Mesodermal cell (in vitro differentiated cells): Measurements from ENCODE around the gene SPRY4.

Experiments
- H3K27ac ChIP-seq: 2 replicates; pipeline ENCODE4 v1.7.0; 2013; ENCODE audit warnings: mild to moderate bottlenecking, low read depth, low read length, moderate library complexity; ENCODE audit not compliant: severe bottlenecking
- H3K36me3 ChIP-seq: 2 replicates; pipeline ENCODE4 v1.7.1; 2013; ENCODE audit warnings: mild to moderate bottlenecking, low read length, moderate library complexity; ENCODE audit not compliant: control insufficient read depth, insufficient read depth
- H3K4me1 ChIP-seq: one replicate; pipeline ENCODE4 v1.7.1; 2013; ENCODE audit warnings: mild to moderate bottlenecking, low read length; ENCODE audit not compliant: insufficient read depth, control insufficient read depth, poor library complexity, severe bottlenecking
- H3K4me3 ChIP-seq: 2 replicates; pipeline ENCODE4 v1.7.0; 2013; ENCODE audit warnings: low read length, control low read depth, mild to moderate bottlenecking; ENCODE audit not compliant: insufficient read depth, poor library complexity, severe bottlenecking; ENCODE audit errors: extremely low read depth
- H3K9me3 ChIP-seq: 2 replicates; pipeline ENCODE4 v1.7.1; 2013; ENCODE audit warnings: mild to moderate bottlenecking, low read length, moderate library complexity; ENCODE audit not compliant: control insufficient read depth
- WGBS, 2 experiments: methylation state at CpG; one replicate each; pipeline ENCODE4 v1.1.5; 2013; ENCODE audit warnings: missing lambda C conversion rate in 2 of 2; ENCODE audit not compliant: insufficient coverage in 2 of 2; 5-methylcytosine and 5-hydroxymethylcytosine counted together

The SPRY4 gene

DNA sequence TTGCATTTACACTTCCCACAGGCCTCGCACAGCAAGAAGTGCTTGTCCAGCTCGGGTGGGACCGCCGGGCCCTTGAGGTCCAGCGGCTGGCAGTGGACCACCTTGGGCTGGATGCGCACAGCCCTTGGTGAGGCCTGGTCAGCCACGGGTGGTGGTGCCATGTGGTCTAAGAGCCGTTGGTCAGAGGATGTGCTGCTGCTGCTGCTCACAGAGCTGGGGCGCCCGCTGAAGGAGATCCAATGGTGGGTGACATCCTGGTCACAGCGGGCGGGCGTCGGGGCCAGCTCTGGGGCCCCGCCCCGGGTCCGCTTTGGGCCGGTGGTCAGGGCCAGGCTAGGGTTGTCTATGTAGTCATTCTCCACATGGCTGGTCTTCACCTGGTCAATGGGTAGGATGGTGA, 10.2 kb downstream of the SPRY4 start:
- peak overlapping the region; percentile 2 for H3K4me3 ChIP-seq
- H3K36me3 ChIP-seq: peaks cover 100% of the 10 kb centered on the region
- no peaks in the 10 kb centered on the region for H3K9me3 ChIP-seq
- H3K4me1 ChIP-seq: peaks cover 83% of the 10 kb centered on the region
- no peak overlapping the region for H3K27ac ChIP-seq
- WGBS, 2 experiments: 91 to 95% methylated on average over 10 to 18 of the region's 18 CpGs

DNA sequence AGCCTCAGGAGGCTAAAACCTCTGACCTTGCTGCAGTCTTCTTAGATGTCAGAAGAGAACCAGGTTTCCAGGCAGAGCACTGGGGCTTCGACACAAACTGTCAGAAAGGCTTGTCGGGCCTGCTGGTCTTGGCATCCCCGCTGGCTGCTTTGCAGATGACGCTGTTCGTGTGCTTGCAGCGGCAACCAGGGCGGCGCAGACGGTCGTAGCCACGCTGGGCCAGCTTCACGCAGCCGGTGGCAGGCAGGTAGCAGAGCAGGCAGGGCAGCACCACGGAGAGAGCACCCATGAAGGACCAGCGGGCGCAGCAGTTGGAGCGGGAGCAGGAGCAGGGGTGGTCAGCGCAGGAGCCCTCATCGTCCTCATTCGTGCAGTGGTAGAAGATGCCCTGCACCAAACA, 10.7 kb downstream of the SPRY4 start:
- Histone ChIP-seq H3K36me3 (peaks cover 100% of the 10 kb centered on the region), H3K4me1 (peaks cover 82% of the 10 kb centered on the region), H3K4me3 (no peak overlapping the region), H3K9me3 (no peaks in the 10 kb centered on the region), H3K27ac (peak overlapping the region; percentile 29)
- WGBS, 2 experiments: 86 to 90% methylated on average over 15 to 20 of the region's 20 CpGs

DNA sequence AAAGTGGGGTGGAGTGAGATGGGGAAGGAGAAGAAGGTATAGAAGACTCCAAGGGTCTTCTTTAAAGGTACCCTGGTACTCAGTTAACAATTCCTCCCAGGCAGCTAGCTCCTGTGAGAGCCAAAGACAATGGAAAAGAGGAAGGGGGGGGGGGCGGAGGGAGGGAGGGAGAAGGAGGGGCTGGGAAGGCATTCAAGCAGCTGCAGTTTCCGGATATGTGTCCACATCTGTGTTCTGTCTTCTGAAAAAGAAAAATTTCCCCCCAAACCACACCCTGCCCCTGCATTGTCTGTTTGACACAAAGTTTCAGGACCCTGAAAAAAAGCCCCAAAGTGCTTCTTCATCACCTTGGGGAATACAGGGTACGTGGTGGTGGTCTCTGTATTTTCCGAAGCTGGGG, 11.1 kb downstream of the SPRY4 start:
- peak overlapping the region; percentile 29 for H3K27ac ChIP-seq
- H3K36me3 ChIP-seq: peaks cover 100% of the 10 kb centered on the region
- no peak overlapping the region for H3K4me3 ChIP-seq
- no peaks in the 10 kb centered on the region for H3K9me3 ChIP-seq
- 75 to 88% methylated on average over 2 of the region's 4 CpGs for WGBS, 2 experiments
- H3K4me1 ChIP-seq: peaks cover 78% of the 10 kb centered on the region

DNA sequence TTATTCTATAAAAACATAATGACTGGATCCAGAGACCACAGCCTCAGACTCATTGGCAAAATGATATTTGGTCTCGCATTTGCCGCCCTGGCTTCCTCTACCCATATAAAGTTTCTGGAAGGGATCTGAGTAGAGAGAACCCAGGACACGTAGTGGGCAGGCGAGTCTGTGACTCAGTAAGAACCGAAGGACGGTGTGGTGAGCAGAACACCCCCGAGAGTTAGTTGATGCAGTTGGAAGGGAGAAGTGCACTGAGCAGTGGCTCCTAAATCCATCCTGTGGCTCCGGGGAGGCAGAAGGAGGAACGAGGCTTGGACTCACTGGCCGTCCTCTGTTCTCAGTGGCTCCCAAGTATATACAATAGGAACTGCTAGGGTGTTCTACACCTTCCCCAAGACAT, 11.5 kb downstream of the SPRY4 start:
- Histone ChIP-seq H3K4me3 (no peak overlapping the region), H3K4me1 (peaks cover 78% of the 10 kb centered on the region), H3K27ac (peak overlapping the region; percentile 29), H3K36me3 (peaks cover 100% of the 10 kb centered on the region), H3K9me3 (no peaks in the 10 kb centered on the region)
- 92 to 98% methylated on average over 7 of the region's 10 CpGs for WGBS, 2 experiments

DNA sequence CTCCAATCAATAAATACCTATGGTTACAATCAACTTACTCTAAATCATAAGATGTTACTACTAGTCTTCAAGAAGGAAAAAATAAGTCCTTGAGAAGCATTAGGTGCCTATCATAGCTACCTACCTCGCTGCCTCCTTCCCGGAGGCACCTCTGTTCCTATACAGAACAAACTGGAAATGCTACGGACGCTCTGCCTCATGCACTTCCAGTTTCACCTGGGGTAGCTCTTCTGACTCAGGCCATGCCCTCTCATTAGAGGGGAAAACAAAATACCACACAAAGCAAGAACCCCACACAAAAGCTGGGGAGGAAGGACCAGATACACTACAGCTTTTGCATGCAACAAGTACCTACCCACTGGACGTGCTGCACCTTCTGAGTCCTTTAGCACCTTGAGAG, 12.4 kb downstream of the SPRY4 start:
- WGBS, 2 experiments: 93 to 94% methylated on average over 5 of the region's 5 CpGs
- H3K27ac ChIP-seq: peak overlapping the region; percentile 29
- H3K4me1 ChIP-seq: peaks cover 77% of the 10 kb centered on the region
- no peaks in the 10 kb centered on the region for H3K9me3 ChIP-seq
- peaks cover 98% of the 10 kb centered on the region for H3K36me3 ChIP-seq
- no peak overlapping the region for H3K4me3 ChIP-seq

DNA sequence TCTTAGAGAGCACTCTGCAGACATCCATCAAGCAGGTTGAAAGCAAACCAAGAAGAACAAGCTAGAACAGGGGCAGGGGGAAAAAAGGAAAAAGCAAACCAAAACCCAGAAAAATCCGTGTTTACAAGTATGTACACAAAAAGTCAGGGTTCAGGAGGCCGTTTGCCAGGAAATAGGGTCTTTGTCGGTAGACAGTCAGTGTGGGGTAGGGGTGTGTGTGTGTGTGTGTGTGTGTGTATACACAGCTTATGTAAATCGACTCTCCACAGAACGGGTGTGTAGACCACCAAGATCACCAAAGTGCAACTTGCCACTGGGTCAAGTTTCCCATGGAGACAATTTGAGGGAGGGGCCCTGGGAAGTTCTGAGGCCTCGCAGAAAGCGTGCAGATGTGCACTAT, 13.1 kb downstream of the SPRY4 start:
- Histone ChIP-seq H3K4me1 (peaks cover 74% of the 10 kb centered on the region), H3K9me3 (no peaks in the 10 kb centered on the region), H3K4me3 (no peak overlapping the region), H3K27ac (no peak overlapping the region), H3K36me3 (peaks cover 98% of the 10 kb centered on the region)
- WGBS, 2 experiments: 84 to 94% methylated on average over 2 to 3 of the region's 7 CpGs

DNA sequence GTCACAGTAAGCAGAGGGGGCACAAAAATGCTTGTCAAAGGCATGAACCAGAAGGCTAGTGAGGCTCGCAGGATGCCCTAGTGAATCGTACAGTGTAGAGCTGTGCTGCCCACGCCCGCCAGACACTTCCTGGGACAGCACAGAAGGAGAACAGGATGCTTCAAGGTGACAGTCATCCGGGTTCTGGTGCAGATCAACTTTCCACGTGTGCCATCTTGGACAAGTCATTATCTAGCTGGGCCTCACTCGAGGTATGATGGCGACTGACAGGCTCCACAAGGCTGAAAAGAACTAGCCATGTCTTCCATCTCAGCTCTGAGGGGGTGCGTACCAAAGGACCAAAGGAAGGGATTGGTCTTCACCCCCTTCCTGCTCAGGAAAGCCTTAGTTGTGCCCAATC, 14.0 kb downstream of the SPRY4 start:
- H3K4me3 ChIP-seq: no peak overlapping the region
- peaks cover 95% of the 10 kb centered on the region for H3K36me3 ChIP-seq
- peaks cover 71% of the 10 kb centered on the region for H3K4me1 ChIP-seq
- peak overlapping the region; percentile 45 for H3K27ac ChIP-seq
- no peaks in the 10 kb centered on the region for H3K9me3 ChIP-seq
- WGBS, 2 experiments: 91 to 93% methylated on average over 9 of the region's 9 CpGs

DNA sequence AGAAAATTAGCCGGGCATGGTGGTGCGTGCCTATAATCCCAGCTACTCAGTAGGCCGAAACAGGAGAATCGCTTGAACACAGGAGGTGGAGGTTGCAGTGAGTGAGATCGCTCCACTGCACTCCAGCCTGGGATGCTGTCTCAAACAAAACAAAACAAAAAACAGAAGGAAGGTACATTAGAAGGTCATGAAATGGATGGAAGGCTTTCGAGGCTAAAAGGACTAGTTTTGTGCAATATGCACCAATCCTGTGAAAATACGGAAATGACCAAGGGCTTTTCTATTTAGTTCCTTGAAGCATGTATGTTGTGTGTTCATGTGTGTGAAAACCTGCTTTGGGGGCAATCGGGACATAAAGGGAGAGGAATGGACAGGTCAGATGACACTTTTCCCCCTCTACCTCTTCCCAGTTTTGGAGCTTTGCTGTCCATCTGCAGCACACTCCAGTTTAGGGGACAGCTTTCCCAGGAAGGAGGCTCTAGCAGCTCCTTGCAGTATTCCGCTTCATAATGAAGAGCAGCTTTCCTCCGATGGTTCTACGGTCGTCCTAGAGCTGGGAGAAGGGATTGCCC, 15.0 kb downstream of the SPRY4 start:
- Histone ChIP-seq H3K36me3 (peaks cover 85% of the 10 kb centered on the region), H3K9me3 (no peaks in the 10 kb centered on the region), H3K4me1 (peaks cover 66% of the 10 kb centered on the region), H3K4me3 (no peak overlapping the region), H3K27ac (peak overlapping the region; percentile 23)
- 90 to 97% methylated on average over 5 to 9 of the region's 12 CpGs for WGBS, 2 experiments

DNA sequence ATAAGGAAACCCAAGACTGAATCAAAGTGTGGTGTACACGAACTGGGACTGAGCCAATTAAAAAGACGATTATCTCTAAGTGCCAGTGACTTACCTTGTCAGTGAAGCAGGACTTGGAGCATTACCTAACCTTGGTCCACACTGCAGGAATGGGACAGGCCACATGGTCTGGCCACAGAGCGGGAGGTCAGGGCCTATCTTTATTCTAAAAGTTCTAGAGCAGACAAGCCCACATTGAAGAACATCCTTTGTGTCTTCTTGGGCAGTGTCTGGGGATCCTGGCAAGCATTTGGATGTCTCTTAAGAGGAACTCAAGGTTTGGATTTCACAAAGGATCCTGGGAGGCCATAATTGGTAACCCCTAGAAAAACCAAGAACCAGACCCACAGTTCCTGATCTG, 16.5 kb downstream of the SPRY4 start:
- Histone ChIP-seq H3K27ac (peak overlapping the region; percentile 23), H3K36me3 (peaks cover 81% of the 10 kb centered on the region), H3K4me1 (peaks cover 64% of the 10 kb centered on the region), H3K4me3 (no peak overlapping the region), H3K9me3 (no peaks in the 10 kb centered on the region)
- 92 to 93% methylated on average over 3 of the region's 3 CpGs for WGBS, 2 experiments

DNA sequence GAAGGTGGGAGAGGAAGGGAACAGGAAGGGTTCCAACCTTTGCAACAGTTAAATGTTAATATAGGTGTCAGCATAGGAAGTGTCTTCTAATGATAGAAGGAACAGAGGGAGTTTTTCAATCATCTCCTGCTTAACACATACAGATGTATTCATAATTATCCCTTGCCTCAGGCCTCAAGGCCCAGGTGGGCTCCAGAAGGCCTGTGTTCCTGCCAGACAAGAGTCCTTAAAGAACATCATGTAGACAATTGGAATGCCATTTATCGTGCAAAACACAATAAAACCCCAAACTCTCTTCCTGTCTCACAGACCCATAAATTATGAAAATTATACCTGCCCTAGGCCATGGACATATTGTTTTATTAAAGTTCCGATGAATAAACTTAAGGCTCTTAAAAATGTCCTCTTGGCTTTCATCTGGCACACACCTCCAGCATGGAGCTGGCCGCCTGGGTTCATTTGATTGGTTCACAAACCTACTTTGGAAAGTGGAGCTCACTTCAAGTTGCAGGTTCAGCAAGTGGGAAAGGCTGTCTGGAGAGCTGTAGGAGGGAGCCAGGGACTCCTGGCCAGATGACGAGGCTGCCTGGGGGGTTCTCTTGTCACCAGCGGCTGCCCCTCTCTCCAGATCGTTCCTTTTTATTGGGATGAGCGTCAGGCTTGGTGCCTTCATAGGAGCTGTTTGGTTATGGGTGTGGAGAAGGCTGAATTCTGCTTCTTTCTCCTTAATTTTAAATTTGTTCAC, 17.5 kb downstream of the SPRY4 start:
- Histone ChIP-seq H3K36me3 (peaks cover 75% of the 10 kb centered on the region), H3K4me1 (peaks cover 56% of the 10 kb centered on the region), H3K27ac (peak overlapping the region; percentile 8), H3K9me3 (no peaks in the 10 kb centered on the region), H3K4me3 (no peak overlapping the region)
- 93 to 100% methylated on average over 2 to 5 of the region's 7 CpGs for WGBS, 2 experiments

DNA sequence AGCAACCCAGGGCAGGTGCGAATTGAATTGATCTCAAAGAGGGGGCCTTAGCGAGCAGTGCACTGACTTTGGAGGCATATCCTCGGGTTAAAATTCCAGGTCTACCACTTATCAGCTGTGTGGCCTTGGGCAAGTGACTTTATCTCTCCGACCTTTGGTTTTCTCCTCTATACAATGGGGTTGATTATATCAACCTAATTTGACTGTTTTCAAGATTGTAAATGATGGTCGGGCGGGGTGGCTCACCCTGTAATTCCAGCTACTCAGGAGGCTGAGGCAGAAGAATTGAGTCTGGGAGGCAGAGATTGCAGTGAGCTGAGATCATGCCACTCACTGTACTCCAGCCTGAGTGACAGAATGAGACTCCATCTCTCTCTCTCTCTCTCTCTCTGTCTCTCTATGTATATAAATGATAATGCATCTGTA, 18.7 kb downstream of the SPRY4 start:
- 90 to 93% methylated on average over 3 to 6 of the region's 6 CpGs for WGBS, 2 experiments
- peaks cover 46% of the 10 kb centered on the region for H3K4me1 ChIP-seq
- no peak overlapping the region for H3K4me3 ChIP-seq
- no peaks in the 10 kb centered on the region for H3K9me3 ChIP-seq
- peaks cover 72% of the 10 kb centered on the region for H3K36me3 ChIP-seq
- H3K27ac ChIP-seq: peak overlapping the region; percentile 23
